WTC11 (cell line): ENCODE results near the gene RBM10. TPM values are rescaled to one million over a fixed set of nuclear protein-coding genes. Genes with fewer than 3 reads are reported as not detected.

Experiments used
- ATAC-seq: fragments of 200-7000 bp; cut with Tn5 transposase; 2 replicates; pipeline ENCODE4 v1.10.0; 2021; ENCODE audit warnings: mild to moderate bottlenecking, moderate library complexity
- CTCF ChIA-PET: fragments of 300-600 bp; sonication (Branson Sonifier 250); formaldehyde crosslinking; loops from one replicate; lab custom pipeline; 2021; ENCODE audit warnings: antibody characterized with exemption; lab: Charles Lee
- POLR2A ChIA-PET: fragments of 350-600 bp; sonication (Branson Sonifier 250); formaldehyde crosslinking; loops from one replicate; lab custom pipeline; 2021; ENCODE audit warnings: antibody characterized with exemption; lab: Charles Lee
- DNase-seq: peaks from one replicate; pipeline ENCODE4 v3.0.0; 2021; ENCODE audit warnings: low spot score
- H3K27ac Mint-ChIP-seq: 2 replicates; pipeline ENCODE4 v1.8.0; 2021; ENCODE audit warnings: mixed read lengths
- H3K27me3 Mint-ChIP-seq: 2 replicates; pipeline ENCODE4 v1.8.0; 2021; ENCODE audit warnings: low read depth, mild to moderate bottlenecking, moderate library complexity, mixed read lengths
- H3K36me3 Mint-ChIP-seq: 2 replicates; pipeline ENCODE4 v1.8.0; 2021; ENCODE audit warnings: mixed read lengths
- H3K4me1 Mint-ChIP-seq: 2 replicates; pipeline ENCODE4 v1.8.0; 2022; ENCODE audit warnings: mixed read lengths
- H3K4me3 Mint-ChIP-seq: 2 replicates; pipeline ENCODE4 v1.8.0; 2021; ENCODE audit warnings: mild to moderate bottlenecking, moderate library complexity, mixed read lengths
- H3K9me3 Mint-ChIP-seq: 2 replicates; pipeline ENCODE4 v1.8.0; 2021; ENCODE audit warnings: mixed read lengths
- AFF4 ChIP-seq: sonication (generic); formaldehyde crosslinking; IDR thresholded peaks from 2 replicates; pipeline ENCODE4 v1.8.1; 2023; ENCODE audit warnings: mild to moderate bottlenecking, missing genetic modification reagents, borderline replicate concordance
- ATF2 ChIP-seq: sonication (generic); formaldehyde crosslinking; IDR thresholded peaks from 2 replicates; pipeline ENCODE4 v1.8.1; 2022; ENCODE audit warnings: low read depth, missing genetic modification reagents, borderline replicate concordance
- ATF6 ChIP-seq: sonication (generic); formaldehyde crosslinking; IDR thresholded peaks from 2 replicates; pipeline ENCODE4 v1.8.1; 2023; ENCODE audit warnings: mild to moderate bottlenecking, missing genetic modification reagents
- CREB1 ChIP-seq: sonication (generic); formaldehyde crosslinking; IDR thresholded peaks from 2 replicates; pipeline ENCODE4 v1.8.0; 2023; ENCODE audit warnings: mild to moderate bottlenecking, missing genetic modification reagents
- E2F5 ChIP-seq: sonication (generic); formaldehyde crosslinking; IDR thresholded peaks from 2 replicates; pipeline ENCODE4 v1.8.1; 2022; ENCODE audit warnings: mild to moderate bottlenecking, moderate library complexity, missing genetic modification reagents
- IRF2 ChIP-seq: sonication (generic); formaldehyde crosslinking; IDR thresholded peaks from 2 replicates; pipeline ENCODE4 v1.8.0; 2022; ENCODE audit warnings: low read depth, missing genetic modification reagents, borderline replicate concordance
- PREB ChIP-seq: sonication (generic); formaldehyde crosslinking; IDR thresholded peaks from 2 replicates; pipeline ENCODE4 v1.8.1; 2022; ENCODE audit warnings: mild to moderate bottlenecking, missing genetic modification reagents, moderate library complexity, borderline replicate concordance
- TP53 ChIP-seq: sonication (generic); formaldehyde crosslinking; IDR thresholded peaks from 2 replicates; pipeline ENCODE4 v1.8.1; 2023; ENCODE audit warnings: mild to moderate bottlenecking, missing genetic modification reagents
- ZMAT4 ChIP-seq: fragments of 250-450 bp; sonication (Bioruptor Pico); IDR thresholded peaks from 2 replicates; pipeline ENCODE4 v1.9.0; 2021; ENCODE audit warnings: mild to moderate bottlenecking
- ZNF232 ChIP-seq: sonication (generic); formaldehyde crosslinking; IDR thresholded peaks from 2 replicates; pipeline ENCODE4 v1.8.0; 2022; ENCODE audit warnings: mild to moderate bottlenecking, missing genetic modification reagents
- ZNF512 ChIP-seq: sonication (generic); formaldehyde crosslinking; IDR thresholded peaks from 2 replicates; pipeline ENCODE4 v1.8.1; 2022; ENCODE audit warnings: missing genetic modification reagents, borderline replicate concordance
- ZNF671 ChIP-seq: fragments of 250-450 bp; sonication (Bioruptor Pico); IDR thresholded peaks from 2 replicates; pipeline ENCODE4 v1.8.0; 2021; ENCODE audit warnings: mild to moderate bottlenecking
- total RNA-seq: library from RNA; stranded (reverse); gene quantifications from 3 replicates; pipeline ENCODE4 v1.2.3, GENCODE V29; 2021
- TF ChIP-seq, protein P1 (sequence below): sonication (generic); formaldehyde crosslinking; IDR thresholded peaks from 2 replicates; pipeline ENCODE4 v1.8.1; 2022; ENCODE audit warnings: low read depth, mild to moderate bottlenecking, moderate library complexity, missing genetic modification reagents, borderline replicate concordance
- TF ChIP-seq, protein P2 (sequence below): fragments of 200-600 bp; IDR thresholded peaks from 2 replicates; pipeline ENCODE4 v1.8.0; 2022; ENCODE audit warnings: antibody characterized with exemption
- TF ChIP-seq, protein P3 (sequence below): sonication (generic); formaldehyde crosslinking; IDR thresholded peaks from 2 replicates; pipeline ENCODE4 v1.8.0; 2023; ENCODE audit warnings: mild to moderate bottlenecking, missing genetic modification reagents
- TF ChIP-seq, protein P4 (sequence below): sonication (generic); formaldehyde crosslinking; IDR thresholded peaks from 2 replicates; pipeline ENCODE4 v1.8.0; 2022; ENCODE audit warnings: mild to moderate bottlenecking, missing genetic modification reagents

The RBM10 gene
- total RNA-seq, 1 experiment from 2014 or later = 66.1 TPM

GRCh38 chrX:47226071-47226470, 81.0 kb downstream of the RBM10 start:
- Mint-ChIP-seq H3K4me3 (no peak overlapping the region), H3K9me3 (no peaks in the 10 kb centered on the region), H3K27ac (no peak overlapping the region; the same call in 1 of the 2 replicates), H3K36me3 (peaks cover 45% of the 10 kb centered on the region), H3K27me3 (no peaks in the 10 kb centered on the region), H3K4me1 (0 out of 2 replicates have a peak, but pooled peaks cover under 1% of the 10 kb centered on the region)
- POLR2A ChIA-PET = no interaction called here
- CTCF ChIA-PET = interaction anchor here (0.8 kb wide), 1 partner anchor 145 kb away, joined by 5 read pairs; no protein-coding TSS in a partner anchor
- ATAC-seq (no peak), DNase-seq (no peak)
- TF ChIP-seq ATF6 (CRISPR knock-in tag) (no peak), ZNF512 (CRISPR knock-in tag) (no peak), TP53 (CRISPR knock-in tag) (no peak), ATF2 (CRISPR knock-in tag) (no peak), ZMAT4 (CRISPR knock-in tag) (no peak), AFF4 (CRISPR knock-in tag) (no peak), ZNF232 (CRISPR knock-in tag) (no peak), E2F5 (CRISPR knock-in tag) (no peak), IRF2 (CRISPR knock-in tag) (no peak), ZNF671 (no peak), PREB (CRISPR knock-in tag) (no peak), CREB1 (CRISPR knock-in tag) (no peak)
- TF ChIP-seq, protein P1, sequence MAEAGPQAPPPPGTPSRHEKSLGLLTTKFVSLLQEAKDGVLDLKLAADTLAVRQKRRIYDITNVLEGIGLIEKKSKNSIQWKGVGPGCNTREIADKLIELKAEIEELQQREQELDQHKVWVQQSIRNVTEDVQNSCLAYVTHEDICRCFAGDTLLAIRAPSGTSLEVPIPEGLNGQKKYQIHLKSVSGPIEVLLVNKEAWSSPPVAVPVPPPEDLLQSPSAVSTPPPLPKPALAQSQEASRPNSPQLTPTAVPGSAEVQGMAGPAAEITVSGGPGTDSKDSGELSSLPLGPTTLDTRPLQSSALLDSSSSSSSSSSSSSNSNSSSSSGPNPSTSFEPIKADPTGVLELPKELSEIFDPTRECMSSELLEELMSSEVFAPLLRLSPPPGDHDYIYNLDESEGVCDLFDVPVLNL (CRISPR knock-in tag) = no peak
- TF ChIP-seq, protein P2, sequence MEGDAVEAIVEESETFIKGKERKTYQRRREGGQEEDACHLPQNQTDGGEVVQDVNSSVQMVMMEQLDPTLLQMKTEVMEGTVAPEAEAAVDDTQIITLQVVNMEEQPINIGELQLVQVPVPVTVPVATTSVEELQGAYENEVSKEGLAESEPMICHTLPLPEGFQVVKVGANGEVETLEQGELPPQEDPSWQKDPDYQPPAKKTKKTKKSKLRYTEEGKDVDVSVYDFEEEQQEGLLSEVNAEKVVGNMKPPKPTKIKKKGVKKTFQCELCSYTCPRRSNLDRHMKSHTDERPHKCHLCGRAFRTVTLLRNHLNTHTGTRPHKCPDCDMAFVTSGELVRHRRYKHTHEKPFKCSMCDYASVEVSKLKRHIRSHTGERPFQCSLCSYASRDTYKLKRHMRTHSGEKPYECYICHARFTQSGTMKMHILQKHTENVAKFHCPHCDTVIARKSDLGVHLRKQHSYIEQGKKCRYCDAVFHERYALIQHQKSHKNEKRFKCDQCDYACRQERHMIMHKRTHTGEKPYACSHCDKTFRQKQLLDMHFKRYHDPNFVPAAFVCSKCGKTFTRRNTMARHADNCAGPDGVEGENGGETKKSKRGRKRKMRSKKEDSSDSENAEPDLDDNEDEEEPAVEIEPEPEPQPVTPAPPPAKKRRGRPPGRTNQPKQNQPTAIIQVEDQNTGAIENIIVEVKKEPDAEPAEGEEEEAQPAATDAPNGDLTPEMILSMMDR = no peak
- TF ChIP-seq, protein P3, sequence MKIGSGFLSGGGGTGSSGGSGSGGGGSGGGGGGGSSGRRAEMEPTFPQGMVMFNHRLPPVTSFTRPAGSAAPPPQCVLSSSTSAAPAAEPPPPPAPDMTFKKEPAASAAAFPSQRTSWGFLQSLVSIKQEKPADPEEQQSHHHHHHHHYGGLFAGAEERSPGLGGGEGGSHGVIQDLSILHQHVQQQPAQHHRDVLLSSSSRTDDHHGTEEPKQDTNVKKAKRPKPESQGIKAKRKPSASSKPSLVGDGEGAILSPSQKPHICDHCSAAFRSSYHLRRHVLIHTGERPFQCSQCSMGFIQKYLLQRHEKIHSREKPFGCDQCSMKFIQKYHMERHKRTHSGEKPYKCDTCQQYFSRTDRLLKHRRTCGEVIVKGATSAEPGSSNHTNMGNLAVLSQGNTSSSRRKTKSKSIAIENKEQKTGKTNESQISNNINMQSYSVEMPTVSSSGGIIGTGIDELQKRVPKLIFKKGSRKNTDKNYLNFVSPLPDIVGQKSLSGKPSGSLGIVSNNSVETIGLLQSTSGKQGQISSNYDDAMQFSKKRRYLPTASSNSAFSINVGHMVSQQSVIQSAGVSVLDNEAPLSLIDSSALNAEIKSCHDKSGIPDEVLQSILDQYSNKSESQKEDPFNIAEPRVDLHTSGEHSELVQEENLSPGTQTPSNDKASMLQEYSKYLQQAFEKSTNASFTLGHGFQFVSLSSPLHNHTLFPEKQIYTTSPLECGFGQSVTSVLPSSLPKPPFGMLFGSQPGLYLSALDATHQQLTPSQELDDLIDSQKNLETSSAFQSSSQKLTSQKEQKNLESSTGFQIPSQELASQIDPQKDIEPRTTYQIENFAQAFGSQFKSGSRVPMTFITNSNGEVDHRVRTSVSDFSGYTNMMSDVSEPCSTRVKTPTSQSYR (CRISPR knock-in tag) = no peak
- TF ChIP-seq, protein P4, sequence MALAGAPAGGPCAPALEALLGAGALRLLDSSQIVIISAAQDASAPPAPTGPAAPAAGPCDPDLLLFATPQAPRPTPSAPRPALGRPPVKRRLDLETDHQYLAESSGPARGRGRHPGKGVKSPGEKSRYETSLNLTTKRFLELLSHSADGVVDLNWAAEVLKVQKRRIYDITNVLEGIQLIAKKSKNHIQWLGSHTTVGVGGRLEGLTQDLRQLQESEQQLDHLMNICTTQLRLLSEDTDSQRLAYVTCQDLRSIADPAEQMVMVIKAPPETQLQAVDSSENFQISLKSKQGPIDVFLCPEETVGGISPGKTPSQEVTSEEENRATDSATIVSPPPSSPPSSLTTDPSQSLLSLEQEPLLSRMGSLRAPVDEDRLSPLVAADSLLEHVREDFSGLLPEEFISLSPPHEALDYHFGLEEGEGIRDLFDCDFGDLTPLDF (CRISPR knock-in tag) = no peak
